Upper lobe of left lung (tissue), 4 donors: ENCODE results near the gene BRF1.

Experiments
- CTCF ChIP-seq, 6 experiments: fragments of 450-650 bp in 4 of 6; fragments of 200-600 bp in 2 of 6; sonication (generic) in 2 of 6; IDR thresholded peaks; one replicate each; pipeline ENCODE4 v1.5.1; 2016 to 2019; ENCODE audit warnings: antibody characterized with exemption in 6 of 6
- EP300 ChIP-seq, 4 donors: sonication (generic); formaldehyde crosslinking; IDR thresholded peaks; one replicate each; pipeline ENCODE4 v1.5.1; 2017; ENCODE audit warnings: antibody characterized with exemption in 4 of 4, control low read depth in 2 of 4
- POLR2A ChIP-seq, 4 donors: fragments of 450-650 bp; IDR thresholded peaks; one replicate each; pipeline ENCODE4 v1.5.1; 2016 to 2017; ENCODE audit warnings: antibody characterized with exemption in 4 of 4, mild to moderate bottlenecking in 2 of 4

GRCh38 chr14:105328070-105328677 is 27.4 kb upstream of the BRF1 start:
- TF ChIP-seq CTCF (IDR thresholded peaks at IDR 0.05) (no peak), POLR2A (IDR thresholded peaks at IDR 0.05) (no peak), EP300 (IDR thresholded peaks at IDR 0.05) (no peak)
